GM12891 (cell line): ENCODE data around the gene ARHGEF4.

Experiments used
- POLR2A ChIP-seq: IDR thresholded peaks from 2 replicates; pipeline ENCODE4 v1.6.1; 2011; ENCODE audit warnings: low read depth, low read length, control low read depth
- POLR2AphosphoS5 ChIP-seq: IDR thresholded peaks from 2 replicates; pipeline ENCODE4 v1.6.1; 2011; ENCODE audit warnings: low read depth, low read length, control low read depth
- POU2F2 ChIP-seq: IDR thresholded peaks from 2 replicates; pipeline ENCODE4 v1.6.1; 2011; ENCODE audit warnings: low read depth, mild to moderate bottlenecking, control low read depth, low read length, moderate library complexity
- TAF1 ChIP-seq: IDR thresholded peaks from 2 replicates; pipeline ENCODE4 v1.6.1; 2011; ENCODE audit warnings: low read depth, low read length, control low read depth

GRCh38 chr2:130843321-130843985 lies 6.7 kb downstream of the ARHGEF4 start:
- no peak for TF ChIP-seq POLR2A
- no peak for TF ChIP-seq TAF1
- no peak for TF ChIP-seq POLR2AphosphoS5
- no peak for TF ChIP-seq POU2F2
